IMR-90 (cell line): Measurements from ENCODE around the gene ZNF844. TPM values are rescaled to one million over a fixed set of nuclear protein-coding genes. Genes with fewer than 3 reads are reported as not detected.

Experiments
- ATAC-seq: fragments of 200-7000 bp; cut with Tn5 transposase; 2 replicates; pipeline ENCODE4 v1.9.1; 2020; ENCODE audit warnings: low read depth, mild to moderate bottlenecking, moderate library complexity
- BruUV-seq: library from RNA; stranded (reverse); fragments of 400-500 nt; replicated peaks from 2 replicates; lab custom pipeline; 2021; lab: Mats Ljungman, UMichigan
- CTCF ChIA-PET: fragments of 300-600 bp; formaldehyde crosslinking; extraction: SDS; loops from one replicate; lab custom pipeline; 2021; ENCODE audit warnings: antibody characterized with exemption; lab: Yijun Ruan, JAX
- POLR2A ChIA-PET: fragments of 300-600 bp; sonication (Branson Sonifier 250); formaldehyde crosslinking; loops from one replicate; lab custom pipeline; 2022; ENCODE audit warnings: antibody characterized with exemption; ENCODE audit not compliant: unreplicated experiment; lab: Charles Lee
- DNase-seq: peaks from one replicate; pipeline ENCODE4 v3.0.0; 2013
- H2AFZ ChIP-seq: replicated peaks from 2 replicates; pipeline ENCODE3; 2013; ENCODE audit warnings: low read length, mild to moderate bottlenecking; ENCODE audit not compliant: poor library complexity
- H2AK5ac ChIP-seq: 2 replicates; pipeline ENCODE4 v1.6.1; 2013; ENCODE audit warnings: low read depth, low read length, inconsistent platforms
- H2AK9ac ChIP-seq: replicated peaks from 2 replicates; pipeline ENCODE3; 2013; ENCODE audit warnings: mild to moderate bottlenecking, low read depth, low read length, moderate library complexity; ENCODE audit not compliant: poor library complexity
- H2BK120ac ChIP-seq: 2 replicates; pipeline ENCODE4 v1.6.1; 2013; ENCODE audit warnings: low read depth, low read length, inconsistent platforms
- H2BK15ac ChIP-seq: 3 replicates; pipeline ENCODE4 v1.6.1; 2013; ENCODE audit warnings: low read depth, low read length, inconsistent platforms
- H2BK20ac ChIP-seq: 2 replicates; pipeline ENCODE4 v1.6.1; 2013; ENCODE audit warnings: low read depth, mild to moderate bottlenecking, inconsistent platforms, low read length, moderate library complexity
- H2BK5ac ChIP-seq: 2 replicates; pipeline ENCODE4 v1.6.1; 2013; ENCODE audit warnings: mild to moderate bottlenecking, low read depth, low read length, inconsistent platforms; ENCODE audit not compliant: poor library complexity, severe bottlenecking
- H3K14ac ChIP-seq: replicated peaks from 2 replicates; pipeline ENCODE4 v1.6.1; 2013; ENCODE audit warnings: low read depth, low read length, inconsistent platforms
- H3K18ac ChIP-seq: 2 replicates; pipeline ENCODE4 v1.6.1; 2013; ENCODE audit warnings: low read depth, low read length, control low read depth
- H3K23ac ChIP-seq: 2 replicates; pipeline ENCODE4 v1.6.1; 2013; ENCODE audit warnings: low read depth, low read length, inconsistent platforms
- H3K27ac ChIP-seq: 2 replicates; pipeline ENCODE4 v1.5.1; 2013; ENCODE audit warnings: mild to moderate bottlenecking, control low read depth, low read length; ENCODE audit not compliant: insufficient read depth
- H3K27me3 ChIP-seq: 2 replicates; pipeline ENCODE4 v1.6.1; 2013; ENCODE audit warnings: low read length; ENCODE audit not compliant: control insufficient read depth, insufficient read depth
- H3K36me3 ChIP-seq: 2 replicates; pipeline ENCODE4 v1.6.1; 2013; ENCODE audit warnings: low read length, mixed read lengths; ENCODE audit not compliant: control insufficient read depth, insufficient read depth
- H3K4ac ChIP-seq: 2 replicates; pipeline ENCODE4 v1.6.1; 2013; ENCODE audit warnings: low read depth, low read length, inconsistent platforms
- H3K4me1 ChIP-seq: 2 replicates; pipeline ENCODE4 v1.6.1; 2013; ENCODE audit warnings: low read length, mixed read lengths; ENCODE audit not compliant: control insufficient read depth, insufficient read depth
- H3K4me2 ChIP-seq: 2 replicates; pipeline ENCODE4 v1.6.1; 2013; ENCODE audit warnings: low read depth, mild to moderate bottlenecking, control low read depth, low read length, moderate library complexity
- H3K4me3 ChIP-seq: 2 replicates; pipeline ENCODE4 v1.5.1; 2013; ENCODE audit warnings: low read depth, mild to moderate bottlenecking, control low read depth, low read length, moderate library complexity; ENCODE audit not compliant: insufficient read depth
- H3K56ac ChIP-seq: 2 replicates; pipeline ENCODE4 v1.6.1; 2013; ENCODE audit warnings: low read length, inconsistent platforms; ENCODE audit not compliant: insufficient read depth; ENCODE audit errors: extremely low read depth
- H3K79me1 ChIP-seq, 2 experiments: 2 replicates each; pipeline ENCODE4 v1.6.1; 2013; ENCODE audit warnings: low read length in 2 of 2, inconsistent platforms in 1 of 2, low read depth in 1 of 2
- H3K9ac ChIP-seq: 2 replicates; pipeline ENCODE4 v1.6.1; 2013; ENCODE audit warnings: low read depth, low read length, control low read depth
- H3K9me1 ChIP-seq: 2 replicates; pipeline ENCODE4 v1.6.1; 2013; ENCODE audit warnings: low read length, inconsistent platforms; ENCODE audit not compliant: insufficient read depth
- H3K9me3 ChIP-seq: 2 replicates; pipeline ENCODE4 v1.6.1; 2013; ENCODE audit warnings: low read length; ENCODE audit not compliant: control insufficient read depth, insufficient read depth
- H4K20me1 ChIP-seq: 2 replicates; pipeline ENCODE4 v1.6.1; 2013; ENCODE audit warnings: low read length, inconsistent platforms; ENCODE audit not compliant: insufficient read depth
- H4K5ac ChIP-seq: 2 replicates; pipeline ENCODE4 v1.6.1; 2013; ENCODE audit warnings: mild to moderate bottlenecking, low read depth, low read length, control low read depth
- H4K8ac ChIP-seq, 2 experiments: 2 replicates each; pipeline ENCODE4 v1.6.1; 2013; ENCODE audit warnings: low read depth in 2 of 2, low read length in 2 of 2, control low read depth in 1 of 2, inconsistent platforms in 1 of 2
- H4K91ac ChIP-seq: 2 replicates; pipeline ENCODE4 v1.6.1; 2013; ENCODE audit warnings: low read depth, low read length, inconsistent platforms; ENCODE audit not compliant: insufficient read depth
- CTCF ChIP-seq: conservative IDR thresholded peaks from 2 replicates; pipeline ENCODE4 v1.5.1; 2012; ENCODE audit warnings: mild to moderate bottlenecking, low read depth, low read length, improper control_type of control experiment
- NFE2L2 ChIP-seq: fragments of 150-350 bp; IDR thresholded peaks from 2 replicates; pipeline ENCODE4 v1.6.1; 2016; ENCODE audit warnings: low read depth, mild to moderate bottlenecking, low read length
- USF2 ChIP-seq: fragments of 150-350 bp; IDR thresholded peaks from 2 replicates; pipeline ENCODE4 v1.6.1; 2017; ENCODE audit warnings: mild to moderate bottlenecking, antibody characterized with exemption, low read length, low read depth
- WGBS, 2 experiments: methylation state at CpG; one replicate each; pipeline versions ENCODE4 v1.1.5 to v1.1.7; 2013; ENCODE audit warnings: missing lambda C conversion rate in 2 of 2; ENCODE audit not compliant: insufficient read length in 1 of 2; ENCODE audit errors: extremely low coverage in 2 of 2; 5-methylcytosine and 5-hydroxymethylcytosine counted together
- dilution Hi-C: fragments of 300-500 bp; cut with HindIII; formaldehyde crosslinking; loops from one replicate; pipeline ENCODE4 v1.14.3; 2018; ENCODE audit warnings: low sequenced_read_pairs; ENCODE audit not compliant: unreplicated experiment
- in situ Hi-C: fragments of 300-500 bp; cut with MboI; formaldehyde crosslinking; loops from 3 replicates; pipeline ENCODE4 v1.14.3; 2019; ENCODE audit warnings: low sequenced_read_pairs, inconsistent platforms, mixed read lengths
- intact Hi-C: fragments of 100-400 bp; cut with micrococcal nuclease; formaldehyde crosslinking; loops from 2 replicates; pipeline ENCODE4 v1.10.0; 2022
- polyA plus RNA-seq, 3 experiments: library from polyadenylated mRNA; depleted of rRNA; stranded (reverse); fragments of >200 nt; gene quantifications; 2 replicates each; pipeline ENCODE4 v1.2.3, GENCODE V29; 2012; ENCODE audit warnings: low replicate concordance in 1 of 3
- total RNA-seq: library from RNA; depleted of rRNA; stranded (reverse); fragments of >200 nt; gene quantifications from 2 replicates; pipeline ENCODE4 v1.2.3, GENCODE V29; 2012

The ZNF844 gene
- total and polyA plus RNA-seq, 2 of the 4 experiments (the other 2 are of a cell fraction), result 1.6 to 12.0 TPM

GRCh38 chr19:12055784-12056183, 8.7 kb upstream of the ZNF844 start:
- CTCF ChIA-PET, result no interaction called here

More at GRCh38 chr19:12055784-12056183, 8.7 kb upstream of the ZNF844 start:
- H3K4me2 ChIP-seq, result no peak overlapping the region
- no peak overlapping the region for H3K23ac ChIP-seq
- H3K9me1 ChIP-seq, result no peaks in the 10 kb centered on the region
- no peak overlapping the region for H3K4ac ChIP-seq
- no peak overlapping the region for H3K4me3 ChIP-seq
- H3K79me1 ChIP-seq, result no peaks in the 10 kb centered on the region
- H3K4me1 ChIP-seq, result no peaks in the 10 kb centered on the region
- H3K27ac ChIP-seq, result no peak overlapping the region
- intact Hi-C loops (loop anchor here (10.0 kb wide), 1 partner anchor 131 kb away; the partner anchor contains the start of gene ZNF700), in situ Hi-C loops (loop anchor here (5.0 kb wide), 1 partner anchor 87 kb away; the partner anchor contains the start of gene ZNF20), dilution Hi-C loops (no loop called here)
- no peaks in the 10 kb centered on the region; the same call in 1 of the 2 replicates for H3K27me3 ChIP-seq
- DNase-seq, result no peak
- no peak overlapping the region for H3K9ac ChIP-seq
- H2BK5ac ChIP-seq, result no peak overlapping the region
- no TSS peak for BruUV-seq
- no peaks in the 10 kb centered on the region for H3K36me3 ChIP-seq
- 43% methylated on average over 1 of the region's 5 CpGs; no CpG with 5 or more reads in 1 of the 2 experiments for WGBS, 2 experiments
- no peak for ATAC-seq
- H2AFZ ChIP-seq, result no peak overlapping the region
- H3K18ac ChIP-seq, result no peak overlapping the region
- no peak overlapping the region for H2BK120ac ChIP-seq
- H3K14ac ChIP-seq, result no peak overlapping the region
- H4K8ac ChIP-seq, result no peak overlapping the region
- H3K9me3 ChIP-seq, result no peaks in the 10 kb centered on the region
- H3K56ac ChIP-seq, result no peak overlapping the region
- H4K91ac ChIP-seq, result no peak overlapping the region
- TF ChIP-seq CTCF (no peak), USF2 (no peak), NFE2L2 (no peak)
- no peak overlapping the region for H2AK5ac ChIP-seq
- no peak overlapping the region for H2BK15ac ChIP-seq
- H2BK20ac ChIP-seq, result no peak overlapping the region
- POLR2A ChIA-PET, result no interaction called here
- no peaks in the 10 kb centered on the region for H4K20me1 ChIP-seq
- H4K5ac ChIP-seq, result no peak overlapping the region
- no peak overlapping the region for H2AK9ac ChIP-seq
